SK-N-SH (cell line): ENCODE results near the gene CD300LB. TPM values are rescaled to one million over a fixed set of nuclear protein-coding genes. Genes with fewer than 3 reads are reported as not detected.

Experiments used
- CTCF ChIA-PET: fragments of 300-600, 350-600 bp; formaldehyde crosslinking; extraction: SDS; loops from one replicate; lab custom pipeline; 2021; lab: Yijun Ruan, JAX
- POLR2A ChIA-PET: fragments of 350-600 bp; sonication (Branson Sonifier 250); formaldehyde crosslinking; extraction: SDS; loops from one replicate; lab custom pipeline; 2020; ENCODE audit warnings: antibody characterized with exemption, inconsistent platforms; lab: Yijun Ruan, JAX
- DNase-seq: peaks from one replicate; pipeline ENCODE4 v3.0.0; 2012
- H2AFZ ChIP-seq: fragments of 200-600 bp; sonication (generic); 2 replicates; pipeline ENCODE4 v1.8.1; 2016; ENCODE audit warnings: antibody characterized with exemption, mild to moderate bottlenecking, low read depth
- H3F3A ChIP-seq: fragments of 200-600 bp; sonication (generic); replicated peaks from 2 replicates; pipeline ENCODE3; 2016; ENCODE audit warnings: antibody characterized with exemption, mild to moderate bottlenecking; ENCODE audit not compliant: insufficient read depth
- H3K27ac ChIP-seq, 2 experiments: fragments of 200-500 bp in 1 of 2; fragments of 200-600 bp in 1 of 2; sonication (Bioruptor generic) in 1 of 2; sonication (generic), shearing (Covaris generic) in 1 of 2; 2 replicates each; pipeline versions ENCODE4 v1.5.1 to v1.6.1; 2014 to 2016; ENCODE audit warnings: low read depth in 2 of 2, inconsistent platforms in 1 of 2, low read length in 1 of 2, mild to moderate bottlenecking in 1 of 2, mixed read lengths in 1 of 2
- H3K27me3 ChIP-seq: fragments of 200-600 bp; sonication (generic), shearing (Covaris generic); 2 replicates; pipeline ENCODE4 v1.6.1; 2016; ENCODE audit warnings: mixed run types; ENCODE audit not compliant: insufficient read depth
- H3K36me3 ChIP-seq, 2 experiments: fragments of 200-500 bp in 1 of 2; fragments of 200-600 bp in 1 of 2; sonication (Bioruptor generic) in 1 of 2; sonication (generic) in 1 of 2; replicated peaks in 1 of 2; 2 replicates each; pipeline versions ENCODE3 to v1.5.1; 2014 to 2016; ENCODE audit warnings: low read length in 1 of 2, mild to moderate bottlenecking in 1 of 2; ENCODE audit not compliant: insufficient read depth in 2 of 2, control insufficient read depth in 1 of 2
- H3K4me1 ChIP-seq, 2 experiments: fragments of 200-500 bp in 1 of 2; fragments of 200-600 bp in 1 of 2; sonication (Bioruptor generic) in 1 of 2; sonication (generic), shearing (Covaris generic) in 1 of 2; 2 replicates each; pipeline versions ENCODE4 v1.5.1 to v1.6.1; 2014 to 2016; ENCODE audit warnings: low read depth in 1 of 2, low read length in 1 of 2, mixed run types in 1 of 2; ENCODE audit not compliant: insufficient read depth in 2 of 2, control insufficient read depth in 1 of 2
- H3K4me2 ChIP-seq: fragments of 200-600 bp; sonication (generic), shearing (Covaris generic); 2 replicates; pipeline ENCODE4 v1.6.1; 2017; ENCODE audit warnings: mixed run types
- H3K4me3 ChIP-seq, 2 experiments: fragments of 200-500 bp in 1 of 2; fragments of 200-600 bp in 1 of 2; sonication (Bioruptor generic) in 1 of 2; sonication (generic), shearing (Covaris generic) in 1 of 2; 2 replicates each; pipeline versions ENCODE4 v1.5.1 to v1.8.1; 2014 to 2016; ENCODE audit warnings: low read depth in 2 of 2, inconsistent platforms in 1 of 2, low read length in 1 of 2, mild to moderate bottlenecking in 1 of 2, mixed read lengths in 1 of 2, moderate library complexity in 1 of 2
- H3K79me2 ChIP-seq: fragments of 200-600 bp; sonication (generic); 2 replicates; pipeline ENCODE4 v1.8.1; 2017; ENCODE audit warnings: mild to moderate bottlenecking; ENCODE audit not compliant: insufficient read depth
- H3K9ac ChIP-seq: fragments of 200-600 bp; sonication (generic); 2 replicates; pipeline ENCODE4 v1.6.1; 2017; ENCODE audit warnings: mixed run types
- H3K9me2 ChIP-seq: fragments of 200-600 bp; sonication (generic); 2 replicates; pipeline ENCODE4 v1.6.1; 2017; ENCODE audit warnings: mixed run types
- H3K9me3 ChIP-seq: fragments of 200-600 bp; sonication (generic); 2 replicates; pipeline ENCODE4 v1.6.1; 2017; ENCODE audit warnings: mixed run types, mild to moderate bottlenecking, moderate library complexity
- H4K20me1 ChIP-seq: fragments of 200-600 bp; sonication (generic); 2 replicates; pipeline ENCODE4 v1.6.1; 2017; ENCODE audit warnings: mild to moderate bottlenecking, mixed run types; ENCODE audit not compliant: insufficient read depth
- CHD2 ChIP-seq: fragments of 150-350 bp; IDR thresholded peaks from 2 replicates; pipeline ENCODE4 v1.6.1; 2018; ENCODE audit warnings: low read length; ENCODE audit not compliant: partially characterized antibody
- ELF1 ChIP-seq: IDR thresholded peaks from 2 replicates; pipeline ENCODE4 v1.4.0; 2012
- EZH2phosphoT487 ChIP-seq: fragments of 200-600 bp; sonication (generic); IDR thresholded peaks from 2 replicates; pipeline ENCODE4 v1.6.1; 2017; ENCODE audit warnings: low read depth, mixed run types, mild to moderate bottlenecking, antibody characterized with exemption, moderate library complexity, borderline replicate concordance
- FOXM1 ChIP-seq: IDR thresholded peaks from 2 replicates; pipeline ENCODE4 v1.4.0; 2012; ENCODE audit warnings: low read depth, mild to moderate bottlenecking
- GABPA ChIP-seq: IDR thresholded peaks from 2 replicates; pipeline ENCODE4 v1.4.0; 2012; ENCODE audit warnings: low read depth, mild to moderate bottlenecking
- JUND ChIP-seq: IDR thresholded peaks from 2 replicates; pipeline ENCODE4 v1.4.0; 2012
- MAX ChIP-seq: IDR thresholded peaks from 2 replicates; pipeline ENCODE4 v1.4.0; 2012; ENCODE audit warnings: low read depth
- MEF2A ChIP-seq: IDR thresholded peaks from 2 replicates; pipeline ENCODE4 v1.4.0; 2012; ENCODE audit warnings: low read depth, borderline replicate concordance
- MXI1 ChIP-seq: IDR thresholded peaks from 2 replicates; pipeline ENCODE4 v1.6.1; 2012; ENCODE audit warnings: mild to moderate bottlenecking, low read depth, low read length, improper control_type of control experiment
- NRF1 ChIP-seq: IDR thresholded peaks from 2 replicates; pipeline ENCODE4 v1.6.1; 2012; ENCODE audit warnings: low read depth, mild to moderate bottlenecking, low read length
- POLR2AphosphoS5 ChIP-seq: IDR thresholded peaks from 2 replicates; pipeline ENCODE4 v1.6.1; 2012; ENCODE audit warnings: low read depth, low read length
- RAD21 ChIP-seq: IDR thresholded peaks from 2 replicates; pipeline ENCODE4 v1.6.1; 2012; ENCODE audit warnings: mild to moderate bottlenecking, low read length
- RCOR1 ChIP-seq: fragments of 150-350 bp; IDR thresholded peaks from 2 replicates; pipeline ENCODE4 v1.6.1; 2017; ENCODE audit warnings: antibody characterized with exemption, low read length
- RXRA ChIP-seq: IDR thresholded peaks from 2 replicates; pipeline ENCODE4 v1.4.0; 2012; ENCODE audit warnings: low read depth, mild to moderate bottlenecking, borderline replicate concordance
- SMC3 ChIP-seq: IDR thresholded peaks from 2 replicates; pipeline ENCODE4 v1.6.1; 2012; ENCODE audit warnings: low read depth, low read length, improper control_type of control experiment
- TCF12 ChIP-seq: IDR thresholded peaks from 2 replicates; pipeline ENCODE4 v1.4.0; 2012
- TEAD4 ChIP-seq: IDR thresholded peaks from 2 replicates; pipeline ENCODE4 v1.4.0; 2012; ENCODE audit warnings: mild to moderate bottlenecking, borderline replicate concordance; ENCODE audit not compliant: insufficient read depth
- ZBTB33 ChIP-seq: IDR thresholded peaks from 2 replicates; pipeline ENCODE4 v1.4.0; 2012; ENCODE audit warnings: low read depth, borderline replicate concordance
- WGBS: methylation state at CpG from one replicate; pipeline ENCODE4 v1.1.6; 2017; ENCODE audit warnings: low lambda C conversion rate; 5-methylcytosine and 5-hydroxymethylcytosine counted together
- polyA plus RNA-seq, 3 experiments: library from polyadenylated mRNA; depleted of rRNA; stranded (reverse); fragments of >200 nt; gene quantifications; 2 replicates each; pipeline ENCODE4 v1.2.3, GENCODE V29; 2012

The CD300LB gene
- polyA plus RNA-seq, 1 of the 3 experiments (the other 2 are of a cell fraction), result not detected

- no peak overlapping the region for H3K27ac ChIP-seq
- H3K9ac ChIP-seq, result no peak overlapping the region
- no peaks in the 10 kb centered on the region for H3K9me3 ChIP-seq
- no peaks in the 10 kb centered on the region for H3K27me3 ChIP-seq
- 19% methylated on average over 4 of the region's 4 CpGs for WGBS
- ChIA-PET CTCF (interaction anchor here (0.7 to 15.8 kb wide), 5 partner anchors 19 to 436 kb away, joined by 3 to 122 read pairs (median 30); partner anchors contain the start of gene GPR142), POLR2A (no interaction called here)
- no peak for DNase-seq
- H4K20me1 ChIP-seq, result no peaks in the 10 kb centered on the region
- no peak overlapping the region for H2AFZ ChIP-seq
- H3K4me2 ChIP-seq, result no peak overlapping the region
- H3K36me3 ChIP-seq, result no peaks in the 10 kb centered on the region
- no peaks in the 10 kb centered on the region for H3K4me1 ChIP-seq
- H3K9me2 ChIP-seq, result no peaks in the 10 kb centered on the region
- H3K4me3 ChIP-seq, result no peak overlapping the region
- H3K79me2 ChIP-seq, result no peaks in the 10 kb centered on the region
- H3F3A ChIP-seq, result no peaks in the 10 kb centered on the region
- TF ChIP-seq TEAD4 (no peak), POLR2AphosphoS5 (no peak), CHD2 (no peak), TCF12 (no peak), ELF1 (no peak), MEF2A (no peak), MAX (no peak)
Measured at GRCh38 chr17:74475189-74475588, 56.1 kb downstream of the CD300LB start.

GRCh38 chr17:74474043-74474792 is 57.1 kb downstream of the CD300LB start:
- H3K79me2 ChIP-seq, result no peaks in the 10 kb centered on the region
- no peak for TF ChIP-seq MAX
- TF ChIP-seq NRF1, result no peak
- TF ChIP-seq CHD2, result no peak
- no peak for TF ChIP-seq EZH2phosphoT487
- TF ChIP-seq ZBTB33, result no peak
- TF ChIP-seq MEF2A, result no peak
- no peak for TF ChIP-seq RAD21
- TF ChIP-seq SMC3, result no peak
- no peak for TF ChIP-seq RCOR1
- TF ChIP-seq MXI1, result no peak
- TF ChIP-seq GABPA, result no peak
- TF ChIP-seq RXRA, result no peak
- no peak for TF ChIP-seq POLR2AphosphoS5
- no peak for TF ChIP-seq FOXM1
- TF ChIP-seq JUND, result no peak
- H3K9me3 ChIP-seq, result no peaks in the 10 kb centered on the region
- H2AFZ ChIP-seq, result no peak overlapping the region
- no peaks in the 10 kb centered on the region for H3K4me1 ChIP-seq
- H3K9me2 ChIP-seq, result no peaks in the 10 kb centered on the region
- H3K36me3 ChIP-seq, result no peaks in the 10 kb centered on the region
- no peaks in the 10 kb centered on the region for H4K20me1 ChIP-seq
- 28% methylated on average over 9 of the region's 9 CpGs for WGBS
- H3K27ac ChIP-seq, result no peak overlapping the region
- ChIA-PET CTCF (interaction anchor here (1.0 to 15.8 kb wide), 5 partner anchors 18 to 105 kb away, joined by 3 to 122 read pairs (median 30); partner anchors contain the start of gene GPR142), POLR2A (no interaction called here)
- peak; percentile 17 for DNase-seq
- H3K4me3 ChIP-seq, result no peak overlapping the region
- no peak overlapping the region for H3K4me2 ChIP-seq
- H3K27me3 ChIP-seq, result no peaks in the 10 kb centered on the region
- no peaks in the 10 kb centered on the region for H3F3A ChIP-seq
- no peak overlapping the region for H3K9ac ChIP-seq
